ENCODE measurements around the gene UBE2I.

UBE2I gene

GRCh38 chr16:1366060-1366711 is 56.8 kb downstream of the UBE2I start:
- TF ChIP-seq CTCF (IDR thresholded peaks at IDR 0.05) = no peak
- no peak for TF ChIP-seq ZFX (IDR thresholded peaks at IDR 0.05; ENCODE audit: borderline replicate concordance)

DNA sequence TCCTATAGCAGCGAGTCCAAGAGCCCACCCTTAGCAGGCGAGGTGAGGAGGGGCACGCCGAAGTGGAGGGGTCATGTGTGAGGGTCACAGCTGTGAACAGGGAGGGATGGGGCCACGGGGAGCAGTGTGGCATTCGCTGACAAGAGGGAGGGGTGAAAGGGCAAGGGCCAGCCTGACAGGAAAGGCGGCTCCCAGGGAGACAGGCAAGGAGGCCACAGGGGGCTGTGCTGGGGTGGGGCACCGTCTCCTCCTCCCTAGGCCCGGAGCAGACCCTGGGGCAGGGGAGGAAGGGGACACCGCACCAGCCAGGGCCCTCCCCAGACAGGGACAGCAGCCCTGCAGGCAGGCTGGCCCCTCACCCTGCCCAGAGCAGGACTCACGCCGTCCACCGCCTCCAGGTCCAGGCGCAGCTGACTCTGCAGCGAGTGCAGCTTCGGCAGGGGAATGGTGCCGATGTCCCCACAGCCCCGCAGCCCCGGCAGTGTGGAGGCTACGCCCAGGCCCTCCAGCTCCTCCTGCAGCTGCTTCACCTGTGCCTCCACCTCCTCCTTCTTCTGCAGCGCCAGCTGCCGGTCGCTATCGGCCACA is 57.4 kb downstream of the UBE2I start:
- TF ChIP-seq ZFX (IDR thresholded peaks at IDR 0.05; ENCODE audit: borderline replicate concordance) (no peak), CTCF (IDR thresholded peaks at IDR 0.05) (no peak)
- no peak overlapping the region for H3K27ac ChIP-seq

More at GRCh38 chr16:1366060-1366711, 56.8 kb downstream of the UBE2I start:
- no peak overlapping the region for H3K27ac ChIP-seq

GRCh38 chr16:1367486-1368174 is 58.2 kb downstream of the UBE2I start:
- TF ChIP-seq ZFX (IDR thresholded peaks at IDR 0.05; ENCODE audit: borderline replicate concordance) (no peak), CTCF (IDR thresholded peaks at IDR 0.05) (no peak)
- H3K27ac ChIP-seq = no peak overlapping the region

DNA sequence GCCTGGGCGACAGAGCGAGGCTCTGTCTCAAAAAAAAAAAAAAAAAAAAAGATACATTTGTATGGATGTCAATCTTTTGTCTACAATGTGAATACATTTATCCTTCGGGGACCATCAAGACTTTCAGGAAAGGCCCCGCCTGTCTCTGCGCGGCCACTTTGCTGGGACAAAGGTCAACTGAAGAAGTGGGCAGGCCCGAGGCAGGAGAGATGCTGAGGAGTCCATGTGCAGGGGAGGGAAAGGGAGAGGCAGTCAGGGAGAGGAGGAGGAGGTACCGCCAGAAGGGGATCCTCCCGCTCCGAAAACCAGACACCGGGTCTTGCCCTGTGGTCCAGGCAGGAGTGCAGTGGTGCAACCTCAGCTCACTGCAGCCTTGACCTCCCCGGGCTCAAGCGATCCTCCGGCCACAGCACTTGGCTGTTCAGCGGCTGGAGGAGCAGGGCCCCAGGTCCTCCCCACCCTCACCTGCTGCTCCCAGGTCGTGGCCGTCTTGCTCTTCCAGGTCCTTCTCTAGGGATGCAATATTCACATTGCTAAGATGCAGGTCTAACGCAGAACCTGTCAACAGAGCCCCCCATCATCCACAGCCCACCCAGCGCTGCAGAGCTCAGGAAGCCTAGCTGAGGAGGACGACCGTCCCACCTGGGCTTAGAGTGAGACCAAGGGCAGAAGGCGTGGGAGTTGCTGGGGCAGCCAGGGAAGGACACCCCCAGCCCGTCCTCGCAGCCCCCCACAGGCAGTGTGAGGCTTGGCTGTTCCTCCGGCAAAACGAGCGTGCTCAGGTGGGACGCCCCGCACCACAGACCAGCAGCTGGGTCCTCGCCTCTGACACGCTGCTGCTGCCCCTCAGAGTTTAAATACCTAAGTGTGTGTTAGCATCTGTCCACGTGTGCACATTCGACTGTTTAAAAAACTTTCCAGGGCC is 61.9 kb downstream of the UBE2I start:
- no peak overlapping the region for H3K27ac ChIP-seq
- TF ChIP-seq ZFX (IDR thresholded peaks at IDR 0.05; ENCODE audit: borderline replicate concordance) (no peak), CTCF (IDR thresholded peaks at IDR 0.05) (no peak)

- H3K27ac ChIP-seq = no peak overlapping the region
- no peak for TF ChIP-seq ZFX (IDR thresholded peaks at IDR 0.05; ENCODE audit: borderline replicate concordance)
- TF ChIP-seq CTCF (IDR thresholded peaks at IDR 0.05) = no peak
Observed at GRCh38 chr16:1372292-1372950, 63.0 kb downstream of the UBE2I start.

GRCh38 chr16:1374418-1375297 is 65.2 kb downstream of the UBE2I start:
- TF ChIP-seq CTCF (IDR thresholded peaks at IDR 0.05) (no peak), ZFX (IDR thresholded peaks at IDR 0.05; ENCODE audit: borderline replicate concordance) (no peak)
- H3K27ac ChIP-seq = no peak overlapping the region
